ENCODE results near the gene LRRC3C.

LRRC3C gene

DNA sequence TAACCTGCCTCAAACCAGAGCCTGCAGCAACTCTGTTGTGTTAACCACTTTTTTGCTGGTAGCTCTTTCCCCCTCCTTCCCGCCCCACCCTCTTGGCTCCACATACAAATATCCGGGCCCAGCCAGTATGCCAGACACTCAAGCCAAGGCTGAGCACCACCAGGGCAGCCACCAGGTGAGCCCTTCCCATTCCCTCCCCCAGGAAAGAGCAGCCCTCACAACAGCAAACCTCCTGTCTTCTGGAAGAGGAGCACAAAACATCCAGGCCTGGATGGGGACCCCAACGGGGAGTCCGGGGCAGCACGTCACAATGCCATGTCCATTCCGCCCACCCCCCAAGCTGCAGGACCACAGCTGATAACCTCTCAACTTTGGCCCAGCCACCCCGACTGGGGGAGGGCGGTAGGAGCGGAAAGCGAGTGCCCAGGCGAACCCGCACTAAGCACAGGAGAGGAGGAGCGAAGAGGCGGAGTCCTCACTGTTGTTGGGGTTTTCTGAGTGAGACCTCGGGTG is 888 bp upstream of the LRRC3C start:
- peaks cover 14% of the 10 kb centered on the region for H3K4me1 ChIP-seq (ENCODE audit: control insufficient read depth, insufficient read depth, low read length)
- peak overlapping the region; percentile 58 for H3K9ac ChIP-seq (ENCODE audit: low read length)
- no peaks in the 10 kb centered on the region for H3K27me3 ChIP-seq (ENCODE audit: control insufficient read depth, insufficient read depth, low read length)

DNA sequence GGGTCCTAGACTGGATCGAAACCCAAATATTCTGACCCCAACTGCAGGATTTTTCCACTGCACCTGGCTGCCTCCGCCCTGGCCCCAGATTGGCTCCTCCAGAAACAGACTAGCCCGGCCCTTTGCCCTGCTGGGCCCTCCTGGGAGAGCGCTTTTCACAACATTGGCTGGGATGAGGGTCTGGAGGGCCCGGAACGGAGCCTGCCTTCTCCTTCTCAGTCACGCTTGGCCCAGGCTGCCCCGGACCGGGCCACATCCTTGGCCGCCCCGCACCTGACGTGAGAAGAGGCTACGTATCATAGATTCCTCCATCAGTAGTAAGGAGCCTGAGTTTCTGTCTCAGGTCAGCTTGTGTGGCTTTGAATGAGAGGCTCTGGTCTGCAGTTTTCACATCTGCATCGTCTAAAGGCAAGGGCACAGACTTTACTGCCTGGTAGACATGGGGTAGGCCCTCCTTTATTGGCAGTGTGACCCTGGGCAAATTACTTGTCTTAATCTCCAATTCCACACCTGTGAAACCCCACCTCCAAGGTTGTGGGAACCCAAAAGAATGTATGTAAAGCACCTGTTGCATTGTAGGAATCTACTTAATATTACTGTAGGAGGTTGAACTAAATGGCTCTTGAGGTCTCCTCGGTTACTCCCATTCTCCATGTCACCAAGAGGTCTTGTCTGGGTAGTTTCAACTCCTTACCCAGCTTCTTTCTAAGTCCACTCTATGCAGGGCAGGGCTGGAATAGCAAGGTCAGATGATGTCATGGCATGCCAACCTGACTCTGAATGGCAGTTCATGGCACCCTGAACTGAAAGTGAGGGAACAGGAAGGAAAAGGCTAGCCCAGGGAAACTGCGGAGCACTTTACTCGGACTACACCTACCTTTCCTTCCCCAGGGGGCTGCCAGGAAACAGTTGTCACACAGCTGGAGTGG is 661 bp downstream of the LRRC3C start:
- Histone ChIP-seq H3K4me1 (ENCODE audit: control insufficient read depth, insufficient read depth, low read length) (peaks cover 14% of the 10 kb centered on the region), H3K4me3 (ENCODE audit: low read length) (peak overlapping the region; percentile 72), H3K36me3 (ENCODE audit: control insufficient read depth, insufficient read depth, low read length) (peaks cover 7% of the 10 kb centered on the region)

More for the DNA sequence above, 888 bp upstream of the LRRC3C start:
- Histone ChIP-seq H3K4me3 (ENCODE audit: low read length) (peak overlapping the region; percentile 81), H3K36me3 (ENCODE audit: control insufficient read depth, insufficient read depth, low read length) (peaks cover 22% of the 10 kb centered on the region), H3K27ac (ENCODE audit: low read depth, low read length) (peak overlapping the region; percentile 84)

GRCh38 chr17:39928858-39929645 is 1.5 kb downstream of the LRRC3C start:
- Histone ChIP-seq H3K4me3 (ENCODE audit: low read length) (peak overlapping the region; percentile 72), H3K4me1 (ENCODE audit: control insufficient read depth, insufficient read depth, low read length) (peaks cover 14% of the 10 kb centered on the region), H3K27ac (ENCODE audit: low read depth, low read length) (peak overlapping the region; percentile 87), H3K36me3 (ENCODE audit: control insufficient read depth, insufficient read depth, low read length) (no peaks in the 10 kb centered on the region), H3K27me3 (ENCODE audit: control insufficient read depth, insufficient read depth, low read length) (no peaks in the 10 kb centered on the region), H3K9ac (ENCODE audit: low read length) (no peak overlapping the region)

More for the DNA sequence above, 661 bp downstream of the LRRC3C start:
- no peaks in the 10 kb centered on the region for H3K27me3 ChIP-seq (ENCODE audit: control insufficient read depth, insufficient read depth, low read length)
- peak overlapping the region; percentile 25 for H3K9ac ChIP-seq (ENCODE audit: low read length)
- H3K27ac ChIP-seq (ENCODE audit: low read depth, low read length), result peak overlapping the region; percentile 87

DNA sequence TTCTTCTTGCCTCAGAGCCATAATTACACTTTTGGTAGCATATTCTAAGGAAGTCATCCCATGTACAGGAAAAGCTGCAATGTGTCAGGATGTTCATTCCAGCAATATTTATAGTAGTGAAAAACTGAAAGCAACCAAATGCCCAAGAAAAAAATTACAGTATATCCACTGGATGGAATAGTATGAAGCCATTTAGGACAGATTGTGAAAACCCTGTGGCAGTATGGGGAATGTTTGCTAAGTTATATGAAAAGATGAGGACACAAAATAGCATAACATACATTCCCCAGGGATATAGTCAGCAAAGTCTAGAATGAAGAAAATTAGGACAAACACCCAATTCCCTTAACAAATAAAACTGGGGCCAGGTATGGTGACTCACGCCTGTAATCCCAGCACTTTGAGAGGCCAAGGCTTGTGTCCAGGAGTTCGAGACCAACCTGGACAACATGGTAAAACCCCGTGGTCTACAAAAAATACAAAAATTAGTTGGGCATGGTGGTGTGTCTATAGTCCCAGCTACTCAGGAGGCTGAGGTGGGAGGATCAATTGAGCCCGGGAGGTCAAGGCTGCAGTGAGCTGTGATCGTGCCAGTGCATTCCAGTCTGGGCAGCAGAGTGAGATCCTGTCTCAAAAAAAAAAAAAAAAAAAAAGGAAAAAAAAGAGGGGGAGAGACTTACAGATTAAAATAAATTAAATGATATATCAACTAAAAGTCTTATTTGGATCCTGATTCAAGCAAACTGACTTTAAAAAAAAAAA is 2.3 kb downstream of the LRRC3C start:
- Histone ChIP-seq H3K27me3 (ENCODE audit: control insufficient read depth, insufficient read depth, low read length) (no peaks in the 10 kb centered on the region), H3K27ac (ENCODE audit: low read depth, low read length) (peak overlapping the region; percentile 46), H3K4me1 (ENCODE audit: control insufficient read depth, insufficient read depth, low read length) (peaks cover 14% of the 10 kb centered on the region), H3K4me3 (ENCODE audit: low read length) (no peak overlapping the region), H3K9ac (ENCODE audit: low read length) (no peak overlapping the region), H3K36me3 (ENCODE audit: control insufficient read depth, insufficient read depth, low read length) (no peaks in the 10 kb centered on the region)

- Histone ChIP-seq H3K4me1 (ENCODE audit: control insufficient read depth, insufficient read depth, low read length) (peaks cover under 1% of the 10 kb centered on the region), H3K27me3 (ENCODE audit: control insufficient read depth, insufficient read depth, low read length) (no peaks in the 10 kb centered on the region), H3K9ac (ENCODE audit: low read length) (no peak overlapping the region), H3K36me3 (ENCODE audit: control insufficient read depth, insufficient read depth, low read length) (no peaks in the 10 kb centered on the region), H3K4me3 (ENCODE audit: low read length) (no peak overlapping the region), H3K27ac (ENCODE audit: low read depth, low read length) (no peak overlapping the region)
These were observed 6.4 kb downstream of the LRRC3C start for GRCh38 chr17:39933912-39934311.

GRCh38 chr17:39934324-39934723 is 6.8 kb downstream of the LRRC3C start:
- Histone ChIP-seq H3K36me3 (ENCODE audit: control insufficient read depth, insufficient read depth, low read length) (no peaks in the 10 kb centered on the region), H3K27ac (ENCODE audit: low read depth, low read length) (no peak overlapping the region), H3K4me3 (ENCODE audit: low read length) (no peak overlapping the region), H3K9ac (ENCODE audit: low read length) (no peak overlapping the region), H3K27me3 (ENCODE audit: control insufficient read depth, insufficient read depth, low read length) (no peaks in the 10 kb centered on the region), H3K4me1 (ENCODE audit: control insufficient read depth, insufficient read depth, low read length) (peaks cover 2% of the 10 kb centered on the region)

GRCh38 chr17:39935909-39936308 is 8.4 kb downstream of the LRRC3C start:
- Histone ChIP-seq H3K27me3 (ENCODE audit: control insufficient read depth, insufficient read depth, low read length) (no peaks in the 10 kb centered on the region), H3K9ac (ENCODE audit: low read length) (no peak overlapping the region), H3K27ac (ENCODE audit: low read depth, low read length) (no peak overlapping the region), H3K4me1 (ENCODE audit: control insufficient read depth, insufficient read depth, low read length) (peaks cover 11% of the 10 kb centered on the region), H3K4me3 (ENCODE audit: low read length) (no peak overlapping the region), H3K36me3 (ENCODE audit: control insufficient read depth, insufficient read depth, low read length) (no peaks in the 10 kb centered on the region)

DNA sequence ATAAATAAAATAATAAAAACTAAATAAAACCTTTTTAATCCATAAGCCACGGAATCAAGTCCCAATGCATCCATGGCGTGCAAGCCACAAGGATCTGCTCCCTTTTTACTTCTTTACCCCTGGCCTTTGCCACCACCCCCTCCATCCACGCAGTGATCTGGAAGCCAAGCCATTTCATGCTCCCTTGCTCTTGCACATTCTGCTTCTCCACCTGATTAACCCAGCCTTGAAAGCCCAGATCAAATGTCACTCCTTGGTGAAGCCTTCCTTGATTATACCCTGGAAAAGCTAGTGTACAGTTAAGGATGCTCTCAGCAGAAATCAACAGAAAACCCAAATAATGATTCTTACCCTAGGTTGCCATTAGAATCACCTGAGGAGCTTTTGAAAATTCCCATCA is 9.9 kb downstream of the LRRC3C start:
- H3K27ac ChIP-seq (ENCODE audit: low read depth, low read length), result no peak overlapping the region
- H3K4me1 ChIP-seq (ENCODE audit: control insufficient read depth, insufficient read depth, low read length), result peaks cover 11% of the 10 kb centered on the region
- H3K36me3 ChIP-seq (ENCODE audit: control insufficient read depth, insufficient read depth, low read length), result no peaks in the 10 kb centered on the region
- H3K27me3 ChIP-seq (ENCODE audit: control insufficient read depth, insufficient read depth, low read length), result no peaks in the 10 kb centered on the region
- no peak overlapping the region for H3K4me3 ChIP-seq (ENCODE audit: low read length)
- H3K9ac ChIP-seq (ENCODE audit: low read length), result no peak overlapping the region

DNA sequence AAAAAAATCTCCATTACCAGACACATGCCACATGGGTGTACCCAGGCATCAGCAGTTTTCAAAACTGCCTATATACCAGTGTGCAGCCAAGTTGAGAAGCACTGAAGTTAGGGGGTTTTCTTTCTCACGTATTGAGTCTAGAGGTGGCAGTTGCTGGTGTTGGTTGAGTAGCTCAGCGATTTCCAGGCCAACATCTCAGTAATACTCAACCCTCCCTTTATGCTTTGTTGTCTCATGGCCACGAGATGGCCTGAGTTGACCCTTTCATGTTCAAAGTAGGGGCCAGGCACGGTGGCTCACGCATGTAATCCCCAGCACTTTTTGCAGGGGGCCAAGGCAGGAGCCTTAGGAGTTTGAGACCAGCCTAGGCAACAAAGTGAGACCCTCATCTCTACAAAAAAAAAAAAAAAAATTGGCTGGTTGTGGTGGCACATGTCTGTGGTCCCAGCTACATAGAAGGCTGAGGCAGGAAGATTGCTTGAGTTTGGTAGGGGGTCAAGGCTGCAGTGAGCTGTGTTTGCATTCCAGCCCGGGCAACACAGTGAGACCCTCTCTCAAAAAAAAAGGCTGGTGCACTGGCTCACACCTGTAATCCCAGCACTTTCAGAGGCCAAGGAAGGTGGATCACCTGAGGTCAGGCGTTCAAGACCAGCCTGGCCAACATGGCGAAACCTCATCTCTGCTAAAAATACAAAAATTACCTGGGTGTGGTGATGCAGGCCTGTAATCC is 10.8 kb downstream of the LRRC3C start:
- Histone ChIP-seq H3K36me3 (ENCODE audit: control insufficient read depth, insufficient read depth, low read length) (no peaks in the 10 kb centered on the region), H3K4me1 (ENCODE audit: control insufficient read depth, insufficient read depth, low read length) (peaks cover 11% of the 10 kb centered on the region), H3K27ac (ENCODE audit: low read depth, low read length) (no peak overlapping the region), H3K27me3 (ENCODE audit: control insufficient read depth, insufficient read depth, low read length) (no peaks in the 10 kb centered on the region), H3K9ac (ENCODE audit: low read length) (no peak overlapping the region), H3K4me3 (ENCODE audit: low read length) (no peak overlapping the region)

DNA sequence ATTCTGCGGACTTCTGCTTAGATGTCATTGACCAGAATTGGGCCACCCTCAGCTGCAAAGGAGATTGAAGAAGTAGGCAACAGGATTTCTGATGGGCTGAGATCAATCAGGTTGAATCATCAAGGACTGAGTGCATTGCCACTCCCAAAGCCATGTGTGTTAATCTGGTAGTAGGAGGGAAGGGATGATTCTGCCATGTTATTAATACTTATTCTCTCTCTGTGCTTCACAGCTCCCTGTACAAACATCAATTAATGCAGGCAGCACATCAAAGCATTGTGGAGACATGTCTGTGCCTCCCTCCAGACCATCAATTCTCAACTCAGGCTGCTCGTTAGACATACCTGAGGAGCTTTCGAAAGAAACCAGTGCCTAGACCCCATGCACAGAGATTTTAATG is 11.6 kb downstream of the LRRC3C start:
- H3K27ac ChIP-seq (ENCODE audit: low read depth, low read length), result no peak overlapping the region
- H3K27me3 ChIP-seq (ENCODE audit: control insufficient read depth, insufficient read depth, low read length), result no peaks in the 10 kb centered on the region
- no peaks in the 10 kb centered on the region for H3K36me3 ChIP-seq (ENCODE audit: control insufficient read depth, insufficient read depth, low read length)
- no peak overlapping the region for H3K4me3 ChIP-seq (ENCODE audit: low read length)
- H3K4me1 ChIP-seq (ENCODE audit: control insufficient read depth, insufficient read depth, low read length), result peaks cover 11% of the 10 kb centered on the region
- H3K9ac ChIP-seq (ENCODE audit: low read length), result no peak overlapping the region

DNA sequence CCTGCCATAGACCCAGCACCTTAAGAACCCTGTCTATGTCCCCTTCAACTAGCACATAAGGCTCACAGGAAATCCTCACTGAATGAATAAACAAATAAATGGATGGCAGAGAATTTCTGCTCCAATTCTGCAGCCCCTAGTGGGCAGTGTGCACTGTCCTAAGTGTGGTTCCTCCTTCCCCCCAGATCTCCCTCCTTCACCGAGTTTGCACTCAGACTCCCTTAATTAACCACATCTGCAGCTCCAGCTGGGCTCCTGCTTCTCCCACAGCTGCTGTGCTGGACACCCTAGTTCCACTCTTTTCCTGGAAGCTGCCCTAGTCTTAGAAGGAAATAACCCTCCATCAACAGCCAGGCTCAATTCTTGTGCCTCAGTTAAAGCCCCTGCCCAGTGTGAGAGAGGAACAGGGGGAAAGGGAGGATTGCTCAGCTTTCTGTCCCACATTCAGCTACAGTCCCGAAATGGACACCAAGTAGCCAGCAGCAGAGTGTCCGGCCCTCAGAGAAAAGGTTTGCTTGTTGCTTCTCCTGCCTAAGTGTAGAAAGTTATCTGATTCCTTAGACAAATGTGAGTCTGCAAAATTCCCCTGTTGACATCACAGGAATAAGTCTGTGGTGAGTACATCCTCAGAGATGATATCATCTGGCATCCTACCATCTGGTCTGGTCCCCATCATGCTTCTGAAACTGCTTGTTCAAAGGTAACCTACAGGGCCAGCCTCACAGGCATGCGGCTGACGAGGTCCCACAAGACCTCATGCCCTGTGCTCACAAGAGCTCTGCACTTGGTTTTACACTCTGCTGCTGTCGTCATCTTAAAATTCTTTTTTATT is 12.3 kb downstream of the LRRC3C start:
- Histone ChIP-seq H3K36me3 (ENCODE audit: control insufficient read depth, insufficient read depth, low read length) (no peaks in the 10 kb centered on the region), H3K4me1 (ENCODE audit: control insufficient read depth, insufficient read depth, low read length) (peaks cover 11% of the 10 kb centered on the region), H3K27ac (ENCODE audit: low read depth, low read length) (peak overlapping the region; percentile 64), H3K9ac (ENCODE audit: low read length) (no peak overlapping the region), H3K27me3 (ENCODE audit: control insufficient read depth, insufficient read depth, low read length) (no peaks in the 10 kb centered on the region), H3K4me3 (ENCODE audit: low read length) (no peak overlapping the region)

Data from rectal smooth muscle tissue (tissue), 1 donor.